Stimulated activated CD4-positive, alpha-beta T cell treated with anti-CD3 and anti-CD28 coated beads, TNF-alpha, amount 100 ng/mL, for 1 hour (primary cell): ENCODE results near the gene NKPD1.

ENCODE experiments used
- DNase-seq, 3 donors: peaks; one replicate each; pipeline ENCODE4 v3.0.0-alpha.2; 2020; ENCODE audit warnings: low read depth in 3 of 3, low spot score in 1 of 3

Gene NKPD1

DNA sequence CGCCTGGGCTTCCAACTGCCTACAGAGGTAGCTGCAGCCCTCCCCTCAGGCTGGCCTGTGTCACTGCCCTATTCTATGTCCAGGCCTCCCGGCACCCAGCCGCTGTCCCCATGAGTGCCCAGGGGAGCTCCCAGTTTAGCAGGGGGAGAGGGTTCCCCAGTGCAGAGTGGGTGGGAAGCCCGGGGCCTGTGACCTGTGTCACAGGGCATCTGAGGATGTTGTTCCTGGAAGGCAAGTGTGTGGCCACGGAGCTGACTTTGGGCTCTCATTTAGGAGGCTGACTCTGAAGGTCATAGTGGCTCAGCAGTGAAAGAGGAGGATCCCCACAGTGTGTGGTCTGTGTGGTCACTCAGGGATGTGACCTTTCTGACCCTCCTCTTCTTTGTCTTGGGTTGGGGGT lies 42.7 kb downstream of the NKPD1 start:
- no peak for DNase-seq

DNA sequence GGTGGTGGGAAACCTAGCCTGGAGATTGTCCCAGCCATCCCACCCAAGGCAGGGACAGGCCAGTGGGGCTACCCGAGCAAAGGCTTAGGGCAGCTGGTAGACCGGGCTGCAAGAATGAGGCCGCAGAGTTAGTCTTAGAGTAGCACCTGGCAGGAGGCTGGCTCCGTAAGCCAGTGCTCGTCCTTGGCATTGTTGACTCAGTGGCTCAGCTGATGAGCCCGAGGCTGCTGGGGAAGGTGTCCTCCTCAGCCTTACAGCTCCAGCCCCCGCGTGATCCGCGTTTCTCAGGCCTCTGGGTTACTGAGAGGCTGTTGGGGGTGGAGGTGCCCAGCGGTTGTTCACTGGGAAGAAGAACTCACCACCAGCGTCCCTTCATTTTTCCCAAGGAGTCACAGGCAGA lies 43.1 kb downstream of the NKPD1 start:
- DNase-seq = no peak

DNA sequence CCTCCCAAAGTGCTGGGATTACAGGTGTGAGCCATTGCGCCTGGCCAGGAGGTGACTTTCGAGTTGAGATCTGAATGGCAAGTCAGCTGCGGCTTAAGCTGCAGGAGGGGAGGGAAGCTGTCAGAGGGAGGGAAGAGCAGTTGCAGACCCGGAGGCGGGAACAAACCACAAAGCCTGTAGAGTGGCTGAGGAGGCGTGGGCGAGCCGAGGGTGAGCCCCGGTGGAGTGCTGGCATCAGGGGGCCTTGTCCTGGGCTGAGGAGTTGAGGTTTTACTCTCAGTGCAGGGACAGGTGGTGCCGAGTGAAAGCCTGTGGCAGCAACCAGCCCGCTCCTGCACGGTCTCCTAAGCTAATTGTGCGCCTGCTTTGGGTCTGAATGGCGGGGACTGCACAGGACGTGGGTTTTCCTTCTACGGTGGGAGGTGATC lies 43.6 kb downstream of the NKPD1 start:
- DNase-seq = peak in 1 of 3 donors; percentile 30

DNA sequence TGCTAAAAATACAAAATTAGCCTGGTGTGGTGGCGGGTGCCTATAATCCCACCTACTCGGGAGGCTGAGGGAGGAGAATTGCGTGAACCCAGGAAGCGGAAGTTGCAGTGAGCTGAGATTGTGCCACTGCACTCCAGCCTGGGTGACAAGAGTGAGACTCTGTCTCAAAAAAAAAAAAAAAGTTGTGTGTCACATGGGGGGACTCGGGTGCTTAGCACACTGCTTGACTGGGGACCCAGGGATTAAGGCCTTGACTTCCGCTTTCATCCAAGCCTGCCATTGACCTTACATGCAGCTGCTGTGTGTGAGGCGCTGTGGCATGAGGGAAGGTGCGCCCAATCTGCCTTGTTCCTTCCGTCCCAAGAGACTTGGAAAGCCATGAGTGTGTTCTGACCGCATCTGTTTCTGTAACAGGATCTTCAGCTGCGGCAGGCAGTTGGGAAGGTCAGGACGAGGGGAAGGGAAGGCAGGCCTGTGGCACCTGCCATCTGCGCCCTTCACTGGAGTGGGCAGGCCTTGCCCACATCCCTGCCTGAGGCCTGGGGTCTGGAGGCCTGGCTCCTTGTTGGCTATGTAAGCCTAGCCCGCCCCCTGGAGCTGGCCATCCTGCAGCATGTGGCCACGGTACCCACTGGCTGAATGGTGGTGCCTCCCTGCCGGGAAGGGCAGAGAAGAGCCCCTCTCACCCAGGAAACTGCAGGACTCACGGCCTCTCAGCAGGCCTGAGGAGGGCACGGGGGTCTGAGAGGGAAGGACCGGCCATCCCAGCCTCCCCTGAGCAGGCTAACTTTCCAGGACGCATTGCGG lies 44.8 kb downstream of the NKPD1 start:
- DNase-seq = no peak

- no peak for DNase-seq
These were observed 46.7 kb downstream of the NKPD1 start for GRCh38 chr19:45114116-45114515.

DNA sequence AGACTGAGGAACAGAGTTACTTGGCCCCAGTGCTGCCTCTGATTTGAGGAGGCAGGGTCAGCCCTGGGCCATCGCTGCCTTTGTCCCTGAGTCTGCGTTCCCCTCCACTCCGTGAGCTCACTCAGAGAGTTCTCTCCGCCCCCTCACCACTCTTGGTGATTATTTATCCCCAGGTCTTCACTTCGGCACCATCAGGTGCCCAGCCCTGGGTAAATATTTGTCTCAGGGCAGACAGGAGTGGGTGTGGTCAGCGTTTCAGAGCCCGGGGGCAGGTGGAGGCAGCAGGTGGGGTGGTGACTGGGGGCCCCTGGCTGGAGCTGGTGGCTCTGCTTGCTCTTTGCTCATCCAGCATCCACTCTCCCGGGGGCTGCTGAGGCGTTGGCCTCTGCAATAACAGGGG lies 47.2 kb downstream of the NKPD1 start:
- DNase-seq = no peak

GRCh38 chr19:45112111-45112827 lies 48.5 kb downstream of the NKPD1 start:
- no peak for DNase-seq
